IMR-90 (cell line): Measurements from ENCODE around the gene CFAP43.

ENCODE experiments used
- BHLHE40 ChIP-seq: fragments of 150-350 bp; IDR thresholded peaks from 2 replicates; pipeline ENCODE4 v1.6.1; 2016; ENCODE audit warnings: mild to moderate bottlenecking, low read depth, low read length
- CEBPB ChIP-seq: IDR thresholded peaks from 2 replicates; pipeline ENCODE4 v1.6.1; 2012; ENCODE audit warnings: low read depth, low read length, improper control_type of control experiment
- CHD1 ChIP-seq: IDR thresholded peaks from 2 replicates; pipeline ENCODE4 v1.6.1; 2012; ENCODE audit warnings: low read depth, low read length, improper control_type of control experiment
- CTCF ChIP-seq: conservative IDR thresholded peaks from 2 replicates; pipeline ENCODE4 v1.5.1; 2012; ENCODE audit warnings: mild to moderate bottlenecking, low read depth, low read length, improper control_type of control experiment
- MAFK ChIP-seq: IDR thresholded peaks from 2 replicates; pipeline ENCODE4 v1.6.1; 2012; ENCODE audit warnings: low read depth, low read length, improper control_type of control experiment
- MAZ ChIP-seq: IDR thresholded peaks from 2 replicates; pipeline ENCODE4 v1.6.1; 2012; ENCODE audit warnings: low read depth, mild to moderate bottlenecking, low read length, improper control_type of control experiment, moderate library complexity, borderline replicate concordance
- MXI1 ChIP-seq: IDR thresholded peaks from 2 replicates; pipeline ENCODE4 v1.6.1; 2012; ENCODE audit warnings: low read depth, mild to moderate bottlenecking, low read length, moderate library complexity, borderline replicate concordance
- POLR2A ChIP-seq: IDR thresholded peaks from 2 replicates; pipeline ENCODE4 v1.6.1; 2012; ENCODE audit warnings: mild to moderate bottlenecking, low read depth, low read length
- RAD21 ChIP-seq: IDR thresholded peaks from 2 replicates; pipeline ENCODE4 v1.6.1; 2012; ENCODE audit warnings: low read length, improper control_type of control experiment
- RCOR1 ChIP-seq: IDR thresholded peaks from 2 replicates; pipeline ENCODE4 v1.6.1; 2012; ENCODE audit warnings: mild to moderate bottlenecking, low read length, improper control_type of control experiment; ENCODE audit not compliant: insufficient replicate concordance
- RFX5 ChIP-seq: IDR thresholded peaks from 2 replicates; pipeline ENCODE4 v1.8.0; 2012; ENCODE audit warnings: low read depth, mild to moderate bottlenecking, low read length, moderate library complexity
- SMC3 ChIP-seq: fragments of 150-350 bp; IDR thresholded peaks from 2 replicates; pipeline ENCODE4 v1.6.1; 2016; ENCODE audit warnings: low read depth, mild to moderate bottlenecking, antibody characterized with exemption, low read length, moderate library complexity
- USF2 ChIP-seq: fragments of 150-350 bp; IDR thresholded peaks from 2 replicates; pipeline ENCODE4 v1.6.1; 2017; ENCODE audit warnings: mild to moderate bottlenecking, antibody characterized with exemption, low read length, low read depth

- TF ChIP-seq POLR2A (no peak), RCOR1 (no peak), CTCF (no peak), RFX5 (no peak), CHD1 (no peak), MAFK (no peak), MXI1 (no peak), SMC3 (no peak), USF2 (no peak), BHLHE40 (no peak), RAD21 (no peak), CEBPB (no peak), MAZ (no peak)
Observed at GRCh38 chr10:104155591-104155990, 76.6 kb downstream of the CFAP43 start.
